MCF 10A (cell line): ENCODE results near the gene CTDSP1. TPM values are rescaled to one million over a fixed set of nuclear protein-coding genes. Genes with fewer than 3 reads are reported as not detected.

ENCODE experiments used
- BruUV-seq: library from RNA; stranded (reverse); fragments of 400-500 nt; replicated peaks from 2 replicates; lab custom pipeline; 2021; lab: Mats Ljungman, UMichigan
- CTCF ChIA-PET: fragments of 300-600 bp; sonication (Branson Sonifier 250); formaldehyde crosslinking; extraction: SDS; loops from one replicate; lab custom pipeline; 2021; ENCODE audit warnings: antibody characterized with exemption, inconsistent platforms; lab: Yijun Ruan, JAX
- POLR2A ChIA-PET: fragments of 300-600, 350-650 bp; sonication (Branson Sonifier 250); formaldehyde crosslinking; extraction: SDS; loops from one replicate; lab custom pipeline; 2020; ENCODE audit warnings: antibody characterized with exemption, inconsistent platforms; lab: Yijun Ruan, JAX
- DNase-seq: peaks from one replicate; pipeline ENCODE4 v3.0.0-alpha.2; 2018; ENCODE audit not compliant: unreplicated experiment
- H3K27ac Mint-ChIP-seq: one replicate; pipeline ENCODE4 v1.8.0; 2022; ENCODE audit warnings: mild to moderate bottlenecking, low read depth, mixed read lengths; ENCODE audit not compliant: unreplicated experiment
- H3K27me3 Mint-ChIP-seq: one replicate; pipeline ENCODE4 v1.8.0; 2022; ENCODE audit warnings: mixed read lengths; ENCODE audit not compliant: insufficient read depth, unreplicated experiment
- H3K36me3 Mint-ChIP-seq: one replicate; pipeline ENCODE4 v1.8.0; 2022; ENCODE audit warnings: mild to moderate bottlenecking, moderate library complexity, mixed read lengths; ENCODE audit not compliant: insufficient read depth, unreplicated experiment
- H3K4me1 Mint-ChIP-seq: one replicate; pipeline ENCODE4 v1.8.0; 2022; ENCODE audit warnings: mixed read lengths; ENCODE audit not compliant: insufficient read depth, unreplicated experiment
- H3K4me3 Mint-ChIP-seq: one replicate; pipeline ENCODE4 v1.8.0; 2022; ENCODE audit warnings: mild to moderate bottlenecking, moderate library complexity, mixed read lengths; ENCODE audit not compliant: unreplicated experiment
- H3K9me3 Mint-ChIP-seq: one replicate; pipeline ENCODE4 v1.8.0; 2022; ENCODE audit warnings: mixed read lengths; ENCODE audit not compliant: unreplicated experiment
- CTCF ChIP-seq: fragments of 200-600 bp; IDR thresholded peaks from one replicate; pipeline ENCODE4 v1.8.0; 2022; ENCODE audit warnings: antibody characterized with exemption, mild to moderate bottlenecking; ENCODE audit not compliant: unreplicated experiment
- intact Hi-C: fragments of 100-400 bp; cut with micrococcal nuclease; formaldehyde crosslinking; loops from 2 replicates; pipeline ENCODE4 v1.14.1; 2022
- total RNA-seq: library from RNA; stranded (reverse); gene quantifications from 2 replicates; pipeline ENCODE4 v1.2.3, GENCODE V29; 2022

Gene CTDSP1
- total RNA-seq, 1 experiment from 2014 or later = 72.3 TPM

- no peak overlapping the region for H3K4me3 Mint-ChIP-seq
- BruUV-seq = no TSS peak
- H3K36me3 Mint-ChIP-seq = peaks cover 53% of the 10 kb centered on the region
- no peak for TF ChIP-seq CTCF
- intact Hi-C loops = no loop called here
- no peaks in the 10 kb centered on the region for H3K9me3 Mint-ChIP-seq
- ChIA-PET CTCF (interaction anchor here (0.7 to 2.8 kb wide), 2 partner anchors 131 to 445 kb away, joined by 3 to 9 read pairs; no protein-coding TSS in a partner anchor), POLR2A (interaction anchor here (0.5 kb wide), 1 partner anchor 108 kb away, joined by 3 read pairs; no protein-coding TSS in a partner anchor)
- DNase-seq = no peak
- peaks cover 12% of the 10 kb centered on the region for H3K4me1 Mint-ChIP-seq
- no peak overlapping the region for H3K27ac Mint-ChIP-seq
- H3K27me3 Mint-ChIP-seq = no peaks in the 10 kb centered on the region
These were observed 3.3 kb downstream of the CTDSP1 start for GRCh38 chr2:218402911-218403411.

GRCh38 chr2:218403810-218404209, 4.1 kb downstream of the CTDSP1 start:
- Mint-ChIP-seq H3K27ac (no peak overlapping the region), H3K4me1 (peaks cover 17% of the 10 kb centered on the region), H3K27me3 (no peaks in the 10 kb centered on the region), H3K4me3 (no peak overlapping the region), H3K36me3 (peaks cover 58% of the 10 kb centered on the region), H3K9me3 (no peaks in the 10 kb centered on the region)
- POLR2A ChIA-PET = interaction anchor here (0.5 to 3.6 kb wide), 3 partner anchors 109 to 133 kb away, joined by 3 to 17 read pairs (median 3); partner anchors contain the start of genes AAMP and PNKD
- TF ChIP-seq CTCF = no peak
- no peak for DNase-seq
- intact Hi-C loops = no loop called here
- CTCF ChIA-PET = interaction anchor here (0.6 to 1.0 kb wide), 3 partner anchors 8 to 133 kb away, joined by 3 read pairs; no protein-coding TSS in a partner anchor
- BruUV-seq = no TSS peak

- intact Hi-C loops = loop anchor here (5.0 kb wide), 1 partner anchor 43 kb away; no protein-coding TSS in a partner anchor
- CTCF ChIA-PET = interaction anchor here (0.6 to 1.9 kb wide), 6 partner anchors 8 to 641 kb away, joined by 3 to 6 read pairs (median 4); no protein-coding TSS in a partner anchor
- no TSS peak for BruUV-seq
- Mint-ChIP-seq H3K27ac (no peak overlapping the region), H3K27me3 (no peaks in the 10 kb centered on the region), H3K4me1 (peaks cover 17% of the 10 kb centered on the region), H3K9me3 (no peaks in the 10 kb centered on the region), H3K4me3 (no peak overlapping the region), H3K36me3 (peaks cover 58% of the 10 kb centered on the region)
- DNase-seq = no peak
- POLR2A ChIA-PET = interaction anchor here (0.6 to 3.6 kb wide), 3 partner anchors 117 to 134 kb away, joined by 3 to 26 read pairs (median 17); partner anchors contain the start of genes AAMP and PNKD
- TF ChIP-seq CTCF = no peak
These were observed 4.8 kb downstream of the CTDSP1 start for GRCh38 chr2:218404351-218405085.
